Common myeloid progenitor, CD34-positive (primary cell): ENCODE results near the gene PHACTR1.

Source experiments
- CTCF ChIA-PET: fragments of 350-600 bp; sonication (Branson Sonifier 250); formaldehyde crosslinking; loops from one replicate; lab custom pipeline; 2021; ENCODE audit warnings: antibody characterized with exemption; lab: Charles Lee
- POLR2A ChIA-PET: fragments of 350-600 bp; sonication (Branson Sonifier 250); formaldehyde crosslinking; loops from one replicate; lab custom pipeline; 2021; ENCODE audit warnings: antibody characterized with exemption; lab: Charles Lee
- DNase-seq, 3 donors: peaks; one replicate each; pipeline versions ENCODE4 v3.0.0 to v3.0.0-alpha.2; 2013
- H3K27ac ChIP-seq, 2 experiments: 1 replicate in 1 of 2; 2 replicates in 1 of 2; pipeline ENCODE4 v1.7.0; 2013; ENCODE audit warnings: inconsistent platforms in 2 of 2, low read length in 2 of 2, mild to moderate bottlenecking in 2 of 2, low read depth in 1 of 2, moderate library complexity in 1 of 2; ENCODE audit not compliant: severe bottlenecking in 2 of 2, insufficient read depth in 1 of 2, poor library complexity in 1 of 2
- H3K27me3 ChIP-seq, 5 experiments: replicated peaks in 2 of 5; 1 replicate in 3 of 5; 2 replicates in 2 of 5; pipeline versions ENCODE4 v1.6.1 to v1.7.0; 2013; ENCODE audit warnings: low read length in 4 of 5, mild to moderate bottlenecking in 2 of 5, moderate library complexity in 2 of 5, inconsistent platforms in 1 of 5; ENCODE audit not compliant: insufficient read depth in 5 of 5, control insufficient read depth in 4 of 5
- H3K36me3 ChIP-seq, 4 experiments: 1 replicate in 2 of 4; 2 replicates in 2 of 4; pipeline versions ENCODE4 v1.6.1 to v1.7.0; 2013; ENCODE audit warnings: low read length in 3 of 4, control low read depth in 1 of 4, mild to moderate bottlenecking in 1 of 4; ENCODE audit not compliant: control insufficient read depth in 4 of 4, insufficient read depth in 4 of 4
- H3K4me1 ChIP-seq, 4 experiments: 1 replicate in 3 of 4; 2 replicates in 1 of 4; pipeline versions ENCODE4 v1.6.1 to v1.7.1; 2013; ENCODE audit warnings: low read length in 3 of 4, mild to moderate bottlenecking in 3 of 4, control low read depth in 1 of 4, inconsistent platforms in 1 of 4, moderate library complexity in 1 of 4; ENCODE audit not compliant: control insufficient read depth in 4 of 4, insufficient read depth in 4 of 4; ENCODE audit errors: control extremely low read depth in 1 of 4
- H3K4me3 ChIP-seq, 7 experiments: 1 replicate in 4 of 7; 2 replicates in 3 of 7; pipeline versions ENCODE4 v1.5.1 to v1.7.0; 2013; ENCODE audit warnings: mild to moderate bottlenecking in 7 of 7, low read length in 6 of 7, moderate library complexity in 6 of 7, inconsistent platforms in 2 of 7, low read depth in 2 of 7, control low read depth in 1 of 7; ENCODE audit not compliant: insufficient read depth in 4 of 7, control insufficient read depth in 1 of 7; ENCODE audit errors: extremely low read depth in 1 of 7
- H3K9me3 ChIP-seq, 5 experiments: 1 replicate in 4 of 5; 2 replicates in 1 of 5; pipeline versions ENCODE4 v1.6.1 to v1.7.1; 2013; ENCODE audit warnings: low read length in 4 of 5, mild to moderate bottlenecking in 2 of 5, inconsistent platforms in 1 of 5, low read depth in 1 of 5, moderate library complexity in 1 of 5; ENCODE audit not compliant: control insufficient read depth in 4 of 5, insufficient read depth in 2 of 5; ENCODE audit errors: control extremely low read depth in 1 of 5
- WGBS: methylation state at CpG from one replicate; pipeline ENCODE4 v1.1.5; 2013; ENCODE audit not compliant: insufficient coverage; 5-methylcytosine and 5-hydroxymethylcytosine counted together

PHACTR1 gene

DNA sequence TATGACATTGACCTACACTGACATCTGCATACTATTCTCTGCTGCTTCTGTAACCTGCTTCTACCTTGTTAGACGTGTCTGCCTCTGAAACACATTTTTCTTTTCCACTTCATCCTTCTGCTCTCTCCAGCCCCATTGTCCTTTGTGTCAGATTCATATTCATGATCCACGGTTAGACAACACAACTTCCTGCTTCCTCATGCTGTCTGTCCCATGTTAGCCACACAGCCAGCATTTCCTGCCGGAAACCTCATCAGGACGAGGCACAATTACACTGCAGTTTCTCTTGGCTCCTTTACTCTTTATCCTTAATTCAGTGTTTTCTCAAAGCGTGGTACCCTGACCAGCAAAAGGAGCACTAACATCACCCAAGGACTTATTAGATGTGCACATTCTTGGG is 461.5 kb downstream of the PHACTR1 start:
- DNase-seq: peak; percentile 42 to 78 (median 77)
- Histone ChIP-seq H3K27me3 (no peaks in the 10 kb centered on the region), H3K9me3 (no peaks in the 10 kb centered on the region), H3K4me3 (peak overlapping the region in 3 of 7 experiments; percentile 28 to 43 (median 38)), H3K27ac (peak overlapping the region in 1 of 2 experiments; percentile 68), H3K36me3 (peaks cover 0 to 8% (median 0%) of the 10 kb centered on the region in 4 experiments), H3K4me1 (peaks cover 7 to 52% (median 38%) of the 10 kb centered on the region in 4 experiments)
- 7% methylated on average over 4 of the region's 5 CpGs for WGBS
- ChIA-PET CTCF (interaction anchor here (0.7 to 1.5 kb wide), 3 partner anchors 40 to 155 kb away, joined by 3 to 5 read pairs (median 3); no protein-coding TSS in a partner anchor), POLR2A (interaction anchor here (0.6 to 0.7 kb wide), 2 partner anchors 88 to 150 kb away, joined by 3 to 4 read pairs; partner anchors contain the start of gene TBC1D7)

DNA sequence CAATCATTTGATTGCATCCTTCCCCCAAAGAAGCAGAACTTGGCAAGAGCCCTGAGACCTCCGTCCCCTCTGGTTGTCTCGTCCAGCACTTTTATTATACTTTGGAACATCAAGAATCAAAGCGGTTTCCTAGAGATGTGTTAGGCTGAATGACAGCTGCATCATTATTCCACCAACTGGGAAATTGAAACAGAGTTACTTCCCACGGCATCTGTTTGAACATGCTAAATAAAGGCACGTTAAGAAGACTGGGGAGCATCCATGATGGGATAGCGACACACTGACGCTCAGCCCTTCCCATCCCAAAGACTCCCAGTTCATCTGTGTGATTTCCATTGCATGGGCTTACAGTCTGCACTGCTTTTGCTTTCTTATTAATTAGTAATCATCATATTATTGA is 464.0 kb downstream of the PHACTR1 start:
- ChIA-PET POLR2A (interaction anchor here (1.0 kb wide), 1 partner anchor 19 kb away, joined by 3 read pairs; no protein-coding TSS in a partner anchor), CTCF (no interaction called here)
- WGBS: 77% methylated on average over 7 of the region's 7 CpGs
- Histone ChIP-seq H3K27ac (no peak overlapping the region), H3K4me1 (peaks cover 7 to 48% (median 38%) of the 10 kb centered on the region in 4 experiments), H3K36me3 (peaks cover 0 to 27% (median 3%) of the 10 kb centered on the region in 4 experiments), H3K4me3 (peak overlapping the region in 3 of 7 experiments; percentile 11 to 30 (median 17)), H3K9me3 (no peaks in the 10 kb centered on the region), H3K27me3 (no peaks in the 10 kb centered on the region)
- DNase-seq: peak in 1 of 3 donors; percentile 26

DNA sequence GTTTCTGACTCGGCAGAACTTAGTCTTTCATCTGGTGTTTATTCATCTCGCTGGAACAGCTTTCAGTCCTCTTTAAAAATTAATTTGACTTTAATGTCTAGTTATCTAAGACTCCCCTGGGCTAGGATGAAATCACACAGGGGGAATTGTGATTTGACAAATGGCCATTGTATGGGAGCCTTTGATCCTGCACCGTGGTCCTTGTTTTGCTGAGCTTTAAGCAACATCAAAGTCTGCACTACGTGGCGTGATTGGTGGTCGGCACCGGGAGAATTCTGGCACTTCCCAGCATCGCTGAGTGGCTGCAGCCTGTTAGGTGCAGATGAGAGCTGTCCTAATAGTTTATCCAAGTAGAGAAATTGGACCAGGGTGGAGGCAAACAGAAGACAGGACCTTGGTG is 464.8 kb downstream of the PHACTR1 start:
- H3K4me1 ChIP-seq: peaks cover 7 to 41% (median 35%) of the 10 kb centered on the region in 4 experiments
- ChIA-PET POLR2A (no interaction called here), CTCF (interaction anchor here (0.6 kb wide), 1 partner anchor 35 kb away, joined by 3 read pairs; no protein-coding TSS in a partner anchor)
- 68% methylated on average over 5 of the region's 8 CpGs for WGBS
- DNase-seq: peak in 1 of 3 donors; percentile 41
- H3K27ac ChIP-seq: peak overlapping the region in 1 of 2 experiments; percentile 17
- peaks cover 0 to 28% (median 3%) of the 10 kb centered on the region in 4 experiments for H3K36me3 ChIP-seq
- peak overlapping the region in 3 of 7 experiments; percentile 1 to 34 (median 30) for H3K4me3 ChIP-seq
- no peaks in the 10 kb centered on the region for H3K27me3 ChIP-seq
- no peaks in the 10 kb centered on the region for H3K9me3 ChIP-seq

DNA sequence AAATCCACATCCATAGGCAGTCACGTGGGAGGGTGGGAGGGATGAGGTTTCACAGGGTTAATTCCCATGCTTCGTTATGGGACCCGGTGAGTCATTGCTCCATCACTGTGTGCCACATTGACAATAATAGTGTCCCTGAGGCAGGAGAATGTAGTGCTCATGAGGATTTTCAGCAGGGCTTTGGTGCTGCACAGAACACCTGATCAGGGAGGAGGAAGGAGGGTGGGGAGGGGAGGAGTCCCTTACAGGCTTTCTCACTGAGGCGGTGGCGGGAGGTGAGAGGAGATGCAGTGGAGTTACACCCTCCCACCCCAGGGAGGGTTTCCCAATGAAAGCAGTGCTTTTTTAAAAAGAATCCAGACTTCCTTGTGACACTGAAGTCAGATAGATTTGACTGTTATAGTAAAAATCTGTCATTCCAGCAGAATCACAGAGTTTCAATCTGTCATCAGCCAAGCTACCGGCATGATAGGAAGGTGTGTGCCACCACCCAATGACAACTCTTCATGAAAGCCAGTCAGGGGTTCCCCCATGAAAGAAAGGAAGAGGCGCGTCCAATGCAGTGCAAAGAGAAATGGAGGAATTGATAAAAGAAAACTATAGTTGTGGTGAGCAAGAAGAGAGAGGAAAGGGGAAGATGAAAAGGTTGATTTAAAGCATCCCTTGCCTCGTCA is 467.0 kb downstream of the PHACTR1 start:
- peaks cover 0 to 29% (median 21%) of the 10 kb centered on the region in 4 experiments for H3K4me1 ChIP-seq
- H3K36me3 ChIP-seq: peaks cover 0 to 33% (median 3%) of the 10 kb centered on the region in 4 experiments
- H3K9me3 ChIP-seq: no peaks in the 10 kb centered on the region
- no peaks in the 10 kb centered on the region for H3K27me3 ChIP-seq
- CTCF ChIA-PET: interaction anchor here (1.0 kb wide), 1 partner anchor 11 kb away, joined by 3 read pairs; no protein-coding TSS in a partner anchor
- POLR2A ChIA-PET: no interaction called here
- H3K27ac ChIP-seq: no peak overlapping the region
- 76% methylated on average over 7 of the region's 9 CpGs for WGBS
- DNase-seq: no peak
- H3K4me3 ChIP-seq: no peak overlapping the region

DNA sequence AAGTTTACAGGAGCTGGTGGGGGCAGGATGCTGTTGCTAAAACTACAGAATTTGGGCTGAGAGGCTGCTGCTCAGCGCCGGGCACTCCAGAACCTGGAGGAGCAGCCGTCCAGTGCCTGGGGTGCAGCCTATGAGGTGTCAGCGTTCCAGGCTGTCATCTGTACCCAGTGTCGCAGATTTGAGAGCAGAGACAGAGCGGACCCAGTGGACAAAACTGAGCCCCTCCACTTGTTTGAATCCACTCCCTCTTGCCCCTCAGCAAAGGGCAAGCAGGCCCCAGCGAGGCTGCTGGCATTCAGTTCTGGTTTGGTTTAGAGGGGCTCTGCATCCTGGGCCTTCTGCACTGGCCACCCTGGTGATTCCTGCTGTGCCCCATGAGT is 467.5 kb downstream of the PHACTR1 start:
- Histone ChIP-seq H3K27me3 (no peaks in the 10 kb centered on the region), H3K9me3 (no peaks in the 10 kb centered on the region), H3K4me3 (no peak overlapping the region), H3K36me3 (peaks cover 0 to 38% (median 3%) of the 10 kb centered on the region in 4 experiments), H3K27ac (no peak overlapping the region), H3K4me1 (peaks cover 0 to 24% (median 18%) of the 10 kb centered on the region in 4 experiments)
- ChIA-PET CTCF (no interaction called here), POLR2A (no interaction called here)
- WGBS: 93% methylated on average over 7 of the region's 7 CpGs
- no peak for DNase-seq

DNA sequence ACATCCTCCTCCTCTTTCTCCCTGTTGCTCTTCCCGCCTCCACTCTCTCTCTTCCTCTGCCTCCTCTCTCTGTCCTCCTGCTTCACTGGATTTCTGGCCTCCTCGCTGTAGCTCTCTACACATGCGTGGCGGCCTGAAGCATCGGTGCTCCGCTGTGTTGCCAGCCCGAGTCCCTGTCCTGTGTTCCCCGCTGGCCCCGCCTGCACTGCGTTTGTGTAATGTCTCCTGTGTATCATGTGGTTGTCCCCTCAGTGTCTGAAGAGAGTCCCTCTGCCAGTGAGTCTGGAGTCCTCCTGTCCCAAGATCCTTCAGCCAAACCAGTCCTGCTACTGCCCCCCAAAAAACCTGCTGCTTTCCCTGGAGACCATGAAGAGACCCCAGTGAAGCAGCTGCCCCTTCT is 468.0 kb downstream of the PHACTR1 start:
- DNase-seq: no peak
- ChIA-PET POLR2A (no interaction called here), CTCF (no interaction called here)
- H3K4me1 ChIP-seq: peaks cover 0 to 20% (median 18%) of the 10 kb centered on the region in 4 experiments
- 98% methylated on average over 6 of the region's 10 CpGs for WGBS
- no peaks in the 10 kb centered on the region for H3K27me3 ChIP-seq
- H3K4me3 ChIP-seq: no peak overlapping the region
- H3K27ac ChIP-seq: no peak overlapping the region
- H3K9me3 ChIP-seq: no peaks in the 10 kb centered on the region
- H3K36me3 ChIP-seq: peaks cover 0 to 38% (median 3%) of the 10 kb centered on the region in 4 experiments

DNA sequence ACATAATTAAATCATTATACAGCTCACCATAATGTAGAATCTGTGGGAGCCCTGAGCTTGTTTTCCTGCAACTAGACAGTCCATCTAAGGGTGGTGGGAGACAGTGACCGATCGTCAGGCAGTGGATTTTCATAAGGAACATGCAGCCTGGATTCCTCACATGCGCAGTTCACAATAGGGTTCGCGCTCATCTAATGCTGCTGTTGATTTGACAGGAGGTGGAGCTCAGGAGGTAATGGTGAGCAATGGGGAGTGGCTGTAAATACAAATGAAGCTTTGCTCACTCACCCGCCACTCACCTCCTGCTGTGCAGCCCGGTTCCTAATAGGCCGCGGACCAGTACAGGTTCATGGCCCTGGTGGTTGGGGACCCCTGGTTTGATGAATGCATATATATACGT is 470.3 kb downstream of the PHACTR1 start:
- Histone ChIP-seq H3K4me3 (no peak overlapping the region), H3K36me3 (peaks cover 0 to 38% (median 3%) of the 10 kb centered on the region in 4 experiments), H3K27ac (no peak overlapping the region), H3K4me1 (peaks cover 0 to 5% (median 1%) of the 10 kb centered on the region in 4 experiments), H3K27me3 (no peaks in the 10 kb centered on the region), H3K9me3 (no peaks in the 10 kb centered on the region)
- ChIA-PET POLR2A (no interaction called here), CTCF (interaction anchor here (1.0 to 2.8 kb wide), 5 partner anchors 13 to 229 kb away, joined by 3 to 9 read pairs (median 3); no protein-coding TSS in a partner anchor)
- DNase-seq: no peak
- 94% methylated on average over 2 of the region's 10 CpGs for WGBS
